ENCODE data around the gene ENTPD8. TPM values are rescaled to one million over a fixed set of nuclear protein-coding genes. Genes with fewer than 3 reads are reported as not detected.

ENTPD8 gene
- total RNA-seq, 2 donors from 2014 or later: not detected

- H3K36me3 Mint-ChIP-seq: no peaks in the 10 kb centered on the region
- ATAC-seq (no peak), DNase-seq (ENCODE audit: low spot score in 2 of 2) (no peak)
- H3K27ac Mint-ChIP-seq: no peak overlapping the region
- H3K9me3 Mint-ChIP-seq: no peaks in the 10 kb centered on the region
These were observed 9.7 kb downstream of the ENTPD8 start for GRCh38 chr9:137431416-137431931.

- Mint-ChIP-seq H3K36me3 (no peaks in the 10 kb centered on the region), H3K9me3 (no peaks in the 10 kb centered on the region), H3K27ac (no peak overlapping the region)
- DNase-seq (ENCODE audit: low spot score in 2 of 2) (no peak), ATAC-seq (no peak)
These were observed 10.3 kb downstream of the ENTPD8 start for GRCh38 chr9:137430723-137431415.

- Mint-ChIP-seq H3K27ac (no peak overlapping the region), H3K9me3 (no peaks in the 10 kb centered on the region), H3K36me3 (no peaks in the 10 kb centered on the region)
- ATAC-seq (no peak), DNase-seq (ENCODE audit: low spot score in 2 of 2) (no peak)
These were observed 11.0 kb downstream of the ENTPD8 start for GRCh38 chr9:137429974-137430722.

GRCh38 chr9:137429546-137429890 lies 11.6 kb downstream of the ENTPD8 start:
- Mint-ChIP-seq H3K27ac (no peak overlapping the region), H3K9me3 (no peaks in the 10 kb centered on the region), H3K36me3 (no peaks in the 10 kb centered on the region)
- ATAC-seq (no peak), DNase-seq (ENCODE audit: low spot score in 2 of 2) (no peak)

- Mint-ChIP-seq H3K27ac (no peak overlapping the region), H3K36me3 (no peaks in the 10 kb centered on the region)
- no peak for ATAC-seq
These were observed 12.2 kb downstream of the ENTPD8 start for GRCh38 chr9:137428841-137429545.

GRCh38 chr9:137428311-137428630 lies 12.9 kb downstream of the ENTPD8 start:
- no peak for DNase-seq (ENCODE audit: low spot score in 2 of 2)
- no peak overlapping the region for H3K27ac Mint-ChIP-seq
- H3K36me3 Mint-ChIP-seq: no peaks in the 10 kb centered on the region
- H3K9me3 Mint-ChIP-seq: no peaks in the 10 kb centered on the region
- ATAC-seq: no peak

More at GRCh38 chr9:137428841-137429545, 12.2 kb downstream of the ENTPD8 start:
- no peak for DNase-seq (ENCODE audit: low spot score in 2 of 2)
- no peaks in the 10 kb centered on the region for H3K9me3 Mint-ChIP-seq

GRCh38 chr9:137427454-137428310 lies 13.5 kb downstream of the ENTPD8 start:
- Mint-ChIP-seq H3K27ac (no peak overlapping the region), H3K36me3 (no peaks in the 10 kb centered on the region), H3K9me3 (no peaks in the 10 kb centered on the region)
- DNase-seq (ENCODE audit: low spot score in 2 of 2) (no peak), ATAC-seq (no peak)

GRCh38 chr9:137426018-137426681 lies 15.0 kb downstream of the ENTPD8 start:
- Mint-ChIP-seq H3K36me3 (no peaks in the 10 kb centered on the region), H3K9me3 (no peaks in the 10 kb centered on the region), H3K27ac (no peak overlapping the region)
- ATAC-seq (no peak), DNase-seq (ENCODE audit: low spot score in 2 of 2) (no peak)

GRCh38 chr9:137423514-137424291 lies 17.5 kb downstream of the ENTPD8 start:
- H3K27ac Mint-ChIP-seq: no peak overlapping the region
- DNase-seq (ENCODE audit: low spot score in 2 of 2) (no peak), ATAC-seq (peak in 1 of 2 donors; percentile 28)
- no peaks in the 10 kb centered on the region for H3K9me3 Mint-ChIP-seq
- H3K36me3 Mint-ChIP-seq: no peaks in the 10 kb centered on the region

- Mint-ChIP-seq H3K36me3 (no peaks in the 10 kb centered on the region), H3K9me3 (no peaks in the 10 kb centered on the region), H3K27ac (peak within 1 kb of the TSS in 1 of 2 donors; percentile 76)
- ATAC-seq: peak; percentile 89 to 95
- peak; percentile 88 to 98 for DNase-seq (ENCODE audit: low spot score in 2 of 2)
These were observed 18.3 kb downstream of the ENTPD8 start, which contains the start of the genes EXD3 and NOXA1 for GRCh38 chr9:137422604-137423513. Gene EXD3, minus strand, starts transcription at chr9:137423162. Its CDS starts 27,805 bp downstream, at chr9:137395357. Gene NOXA1, plus strand, starts transcription at chr9:137423393. Its CDS starts 137 bp downstream, at chr9:137423530.

- no peak for DNase-seq (ENCODE audit: low spot score in 2 of 2)
- Mint-ChIP-seq H3K27ac (peak overlapping the region in 1 of 2 donors; percentile 76), H3K9me3 (no peaks in the 10 kb centered on the region), H3K36me3 (no peaks in the 10 kb centered on the region)
- no peak for ATAC-seq
These were observed 19.1 kb downstream of the ENTPD8 start for GRCh38 chr9:137421838-137422603.

- Mint-ChIP-seq H3K36me3 (no peaks in the 10 kb centered on the region), H3K27ac (no peak overlapping the region), H3K9me3 (no peaks in the 10 kb centered on the region)
- peak; percentile 28 to 65 for ATAC-seq
- DNase-seq (ENCODE audit: low spot score in 2 of 2): no peak
These were observed 23.8 kb downstream of the ENTPD8 start for GRCh38 chr9:137417161-137418021.

GRCh38 chr9:137416563-137417151 lies 24.5 kb downstream of the ENTPD8 start:
- Mint-ChIP-seq H3K27ac (no peak overlapping the region), H3K36me3 (no peaks in the 10 kb centered on the region), H3K9me3 (no peaks in the 10 kb centered on the region)
- no peak for ATAC-seq
- DNase-seq (ENCODE audit: low spot score in 2 of 2): no peak

All from activated naive CD4-positive, alpha-beta T cell treated with anti-CD3 and anti-CD28 coated beads, Interleukin-2, amount 50 U/mL, for 72 hours (primary cell).